Measurements from ENCODE around the gene TLR6. TPM values are rescaled to one million over a fixed set of nuclear protein-coding genes. Genes with fewer than 3 reads are reported as not detected.

Gene TLR6
- total RNA-seq, 2 experiments from 2014 or later: 1.5 to 1.8 TPM

- Mint-ChIP-seq H3K4me3 (no peak overlapping the region), H3K4me1 (peaks cover 23% of the 10 kb centered on the region), H3K36me3 (ENCODE audit: low read depth) (no peaks in the 10 kb centered on the region), H3K27me3 (peaks cover 2% of the 10 kb centered on the region), H3K9me3 (ENCODE audit: low read depth) (peaks cover 2% of the 10 kb centered on the region), H3K27ac (peak overlapping the region; percentile 9)
- DNase-seq (no peak), ATAC-seq (no peak)
- ChIA-PET CTCF (interaction anchor here (0.6 to 2.6 kb wide), 6 partner anchors 10 to 1084 kb away, joined by 3 to 16 read pairs (median 4); no protein-coding TSS in a partner anchor), POLR2A (interaction anchor here (0.6 kb wide), 1 partner anchor 241 kb away, joined by 3 read pairs; no protein-coding TSS in a partner anchor)
- intact Hi-C loops (cut with DNase I, micrococcal nuclease): no loop called here
Observed at GRCh38 chr4:38891051-38891983, 34.7 kb upstream of the TLR6 start.

- H3K27ac Mint-ChIP-seq: peak overlapping the region; percentile 88
- no peaks in the 10 kb centered on the region for H3K27me3 Mint-ChIP-seq
- H3K36me3 Mint-ChIP-seq (ENCODE audit: low read depth): no peaks in the 10 kb centered on the region
- ATAC-seq (peak; percentile 78), DNase-seq (no peak)
- intact Hi-C loops (cut with DNase I, micrococcal nuclease): loop anchor here (1.0 to 5.0 kb wide), 5 partner anchors 33 to 758 kb away; partner anchors contain the start of genes TMEM156 (in 2 of the 2) and TLR6 (in 1 of the 2)
- H3K4me1 Mint-ChIP-seq: peaks cover 18% of the 10 kb centered on the region
- ChIA-PET CTCF (interaction anchor here (0.6 to 2.4 kb wide), 19 partner anchors 9 to 293 kb away, joined by 3 to 16 read pairs (median 4); partner anchors contain the start of genes TLR10, TLR6 and WDR19), POLR2A (interaction anchor here (0.6 to 0.9 kb wide), 3 partner anchors 51 to 345 kb away, joined by 3 to 5 read pairs (median 3); no protein-coding TSS in a partner anchor)
- peaks cover 2% of the 10 kb centered on the region for H3K9me3 Mint-ChIP-seq (ENCODE audit: low read depth)
- peak overlapping the region; percentile 52 for H3K4me3 Mint-ChIP-seq
Observed at GRCh38 chr4:38889143-38889542, 32.5 kb upstream of the TLR6 start.

- ATAC-seq (no peak), DNase-seq (no peak)
- Mint-ChIP-seq H3K27me3 (no peaks in the 10 kb centered on the region), H3K4me3 (no peak overlapping the region), H3K36me3 (ENCODE audit: low read depth) (no peaks in the 10 kb centered on the region), H3K27ac (no peak overlapping the region), H3K9me3 (ENCODE audit: low read depth) (no peaks in the 10 kb centered on the region), H3K4me1 (peaks cover 6% of the 10 kb centered on the region)
- intact Hi-C loops (cut with DNase I, micrococcal nuclease): no loop called here
- CTCF ChIA-PET: interaction anchor here (0.5 to 0.8 kb wide), 2 partner anchors 19 to 259 kb away, joined by 3 to 4 read pairs; no protein-coding TSS in a partner anchor
- POLR2A ChIA-PET: no interaction called here
Observed at GRCh38 chr4:38884254-38884653, 27.6 kb upstream of the TLR6 start.

GRCh38 chr4:38876636-38877035 is 20.0 kb upstream of the TLR6 start:
- ATAC-seq (no peak), DNase-seq (no peak)
- no peaks in the 10 kb centered on the region for H3K9me3 Mint-ChIP-seq (ENCODE audit: low read depth)
- POLR2A ChIA-PET: no interaction called here
- H3K4me1 Mint-ChIP-seq: no peaks in the 10 kb centered on the region
- intact Hi-C loops (cut with DNase I, micrococcal nuclease): no loop called here
- peaks cover 4% of the 10 kb centered on the region for H3K27me3 Mint-ChIP-seq
- no peak overlapping the region for H3K4me3 Mint-ChIP-seq
- H3K27ac Mint-ChIP-seq: no peak overlapping the region
- H3K36me3 Mint-ChIP-seq (ENCODE audit: low read depth): no peaks in the 10 kb centered on the region
- CTCF ChIA-PET: interaction anchor here (0.7 to 1.6 kb wide), 3 partner anchors 15 to 236 kb away, joined by 3 to 8 read pairs (median 3); no protein-coding TSS in a partner anchor

- Mint-ChIP-seq H3K27me3 (peaks cover 13% of the 10 kb centered on the region), H3K36me3 (ENCODE audit: low read depth) (no peaks in the 10 kb centered on the region), H3K9me3 (ENCODE audit: low read depth) (no peaks in the 10 kb centered on the region), H3K4me1 (peaks cover under 1% of the 10 kb centered on the region), H3K4me3 (no peak overlapping the region), H3K27ac (no peak overlapping the region)
- DNase-seq (no peak), ATAC-seq (no peak)
- intact Hi-C loops (cut with DNase I, micrococcal nuclease): no loop called here
- CTCF ChIA-PET: interaction anchor here (0.8 to 2.2 kb wide), 6 partner anchors 12 to 114 kb away, joined by 3 to 17 read pairs (median 4); no protein-coding TSS in a partner anchor
- POLR2A ChIA-PET: no interaction called here
Observed at GRCh38 chr4:38873290-38873944, 16.8 kb upstream of the TLR6 start.

GRCh38 chr4:38872620-38873019 is 16.0 kb upstream of the TLR6 start:
- CTCF ChIA-PET: interaction anchor here (0.8 to 2.2 kb wide), 3 partner anchors 12 to 113 kb away, joined by 3 to 17 read pairs (median 5); no protein-coding TSS in a partner anchor
- Mint-ChIP-seq H3K4me3 (no peak overlapping the region), H3K27me3 (peaks cover 16% of the 10 kb centered on the region)

GRCh38 chr4:38871593-38871992 is 15.0 kb upstream of the TLR6 start:
- no peak for DNase-seq
- peaks cover 17% of the 10 kb centered on the region for H3K27me3 Mint-ChIP-seq
- H3K36me3 Mint-ChIP-seq (ENCODE audit: low read depth): no peaks in the 10 kb centered on the region
- POLR2A ChIA-PET: no interaction called here
- H3K9me3 Mint-ChIP-seq (ENCODE audit: low read depth): no peaks in the 10 kb centered on the region
- CTCF ChIA-PET: interaction anchor here (0.9 to 2.6 kb wide), 2 partner anchors 11 to 16 kb away, joined by 4 to 11 read pairs; no protein-coding TSS in a partner anchor
- no peak overlapping the region for H3K4me3 Mint-ChIP-seq
- no peak overlapping the region for H3K27ac Mint-ChIP-seq
- no peak for ATAC-seq
- peaks cover 2% of the 10 kb centered on the region for H3K4me1 Mint-ChIP-seq
- intact Hi-C loops (cut with DNase I, micrococcal nuclease): no loop called here

More at GRCh38 chr4:38872620-38873019, 16.0 kb upstream of the TLR6 start:
- intact Hi-C loops (cut with DNase I, micrococcal nuclease): no loop called here
- Mint-ChIP-seq H3K36me3 (ENCODE audit: low read depth) (no peaks in the 10 kb centered on the region), H3K9me3 (ENCODE audit: low read depth) (no peaks in the 10 kb centered on the region), H3K27ac (no peak overlapping the region), H3K4me1 (peaks cover 2% of the 10 kb centered on the region)
- no peak for ATAC-seq
- DNase-seq: no peak
- POLR2A ChIA-PET: no interaction called here

GRCh38 chr4:38870098-38870808 is 13.6 kb upstream of the TLR6 start:
- CTCF ChIA-PET: interaction anchor here (0.8 to 2.6 kb wide), 3 partner anchors 9 to 111 kb away, joined by 3 to 11 read pairs (median 4); no protein-coding TSS in a partner anchor
- no peaks in the 10 kb centered on the region for H3K36me3 Mint-ChIP-seq (ENCODE audit: low read depth)
- intact Hi-C loops (cut with DNase I, micrococcal nuclease): no loop called here
- no peak overlapping the region for H3K27ac Mint-ChIP-seq
- no peaks in the 10 kb centered on the region for H3K9me3 Mint-ChIP-seq (ENCODE audit: low read depth)
- peaks cover 16% of the 10 kb centered on the region for H3K27me3 Mint-ChIP-seq
- ATAC-seq: no peak
- POLR2A ChIA-PET: no interaction called here
- H3K4me1 Mint-ChIP-seq: peaks cover 7% of the 10 kb centered on the region
- no peak for DNase-seq
- H3K4me3 Mint-ChIP-seq: no peak overlapping the region

- ATAC-seq (no peak), DNase-seq (no peak)
- intact Hi-C loops (cut with DNase I, micrococcal nuclease): no loop called here
- no peaks in the 10 kb centered on the region for H3K36me3 Mint-ChIP-seq (ENCODE audit: low read depth)
- no peaks in the 10 kb centered on the region for H3K9me3 Mint-ChIP-seq (ENCODE audit: low read depth)
- POLR2A ChIA-PET: interaction anchor here (0.6 kb wide), 1 partner anchor 136 kb away, joined by 3 read pairs; no protein-coding TSS in a partner anchor
- peaks cover 8% of the 10 kb centered on the region for H3K4me1 Mint-ChIP-seq
- CTCF ChIA-PET: interaction anchor here (0.8 to 2.6 kb wide), 3 partner anchors 9 to 110 kb away, joined by 3 to 11 read pairs (median 4); no protein-coding TSS in a partner anchor
- H3K4me3 Mint-ChIP-seq: no peak overlapping the region
- peaks cover 17% of the 10 kb centered on the region for H3K27me3 Mint-ChIP-seq
- H3K27ac Mint-ChIP-seq: no peak overlapping the region
Observed at GRCh38 chr4:38869511-38869910, 12.9 kb upstream of the TLR6 start.

- no peaks in the 10 kb centered on the region for H3K36me3 Mint-ChIP-seq (ENCODE audit: low read depth)
- intact Hi-C loops (cut with DNase I, micrococcal nuclease): no loop called here
- peaks cover 19% of the 10 kb centered on the region for H3K27me3 Mint-ChIP-seq
- POLR2A ChIA-PET: no interaction called here
- H3K4me1 Mint-ChIP-seq: peaks cover 8% of the 10 kb centered on the region
- H3K27ac Mint-ChIP-seq: no peak overlapping the region
- peak; percentile 30 for ATAC-seq
- H3K4me3 Mint-ChIP-seq: peak overlapping the region; percentile 44
- DNase-seq: no peak
- no peaks in the 10 kb centered on the region for H3K9me3 Mint-ChIP-seq (ENCODE audit: low read depth)
- CTCF ChIA-PET: interaction anchor here (1.3 kb wide), 1 partner anchor 109 kb away, joined by 4 read pairs; no protein-coding TSS in a partner anchor
Observed at GRCh38 chr4:38868059-38868960, 11.7 kb upstream of the TLR6 start.

All from activated CD4-positive, alpha-beta T cell treated with anti-CD3 and anti-CD28 coated beads for 36 hours (primary cell).